Glomerular endothelial cell (primary cell): ENCODE measurements around the gene MBD6. TPM values are rescaled to one million over a fixed set of nuclear protein-coding genes. Genes with fewer than 3 reads are reported as not detected.

ENCODE experiments used
- DNase-seq: peaks from one replicate; pipeline ENCODE4 v3.0.0-alpha.2; 2011; ENCODE audit warnings: low read depth, low spot score; ENCODE audit errors: extremely low read depth
- total RNA-seq: library from RNA; depleted of rRNA; stranded (reverse); fragments of >200 nt; gene quantifications from 2 replicates; pipeline ENCODE4 v1.2.3, GENCODE V29; 2015

MBD6 gene, protein sequence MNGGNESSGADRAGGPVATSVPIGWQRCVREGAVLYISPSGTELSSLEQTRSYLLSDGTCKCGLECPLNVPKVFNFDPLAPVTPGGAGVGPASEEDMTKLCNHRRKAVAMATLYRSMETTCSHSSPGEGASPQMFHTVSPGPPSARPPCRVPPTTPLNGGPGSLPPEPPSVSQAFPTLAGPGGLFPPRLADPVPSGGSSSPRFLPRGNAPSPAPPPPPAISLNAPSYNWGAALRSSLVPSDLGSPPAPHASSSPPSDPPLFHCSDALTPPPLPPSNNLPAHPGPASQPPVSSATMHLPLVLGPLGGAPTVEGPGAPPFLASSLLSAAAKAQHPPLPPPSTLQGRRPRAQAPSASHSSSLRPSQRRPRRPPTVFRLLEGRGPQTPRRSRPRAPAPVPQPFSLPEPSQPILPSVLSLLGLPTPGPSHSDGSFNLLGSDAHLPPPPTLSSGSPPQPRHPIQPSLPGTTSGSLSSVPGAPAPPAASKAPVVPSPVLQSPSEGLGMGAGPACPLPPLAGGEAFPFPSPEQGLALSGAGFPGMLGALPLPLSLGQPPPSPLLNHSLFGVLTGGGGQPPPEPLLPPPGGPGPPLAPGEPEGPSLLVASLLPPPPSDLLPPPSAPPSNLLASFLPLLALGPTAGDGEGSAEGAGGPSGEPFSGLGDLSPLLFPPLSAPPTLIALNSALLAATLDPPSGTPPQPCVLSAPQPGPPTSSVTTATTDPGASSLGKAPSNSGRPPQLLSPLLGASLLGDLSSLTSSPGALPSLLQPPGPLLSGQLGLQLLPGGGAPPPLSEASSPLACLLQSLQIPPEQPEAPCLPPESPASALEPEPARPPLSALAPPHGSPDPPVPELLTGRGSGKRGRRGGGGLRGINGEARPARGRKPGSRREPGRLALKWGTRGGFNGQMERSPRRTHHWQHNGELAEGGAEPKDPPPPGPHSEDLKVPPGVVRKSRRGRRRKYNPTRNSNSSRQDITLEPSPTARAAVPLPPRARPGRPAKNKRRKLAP
- total RNA-seq, result 28.4 and 31.7 TPM in 2 replicates

DNA sequence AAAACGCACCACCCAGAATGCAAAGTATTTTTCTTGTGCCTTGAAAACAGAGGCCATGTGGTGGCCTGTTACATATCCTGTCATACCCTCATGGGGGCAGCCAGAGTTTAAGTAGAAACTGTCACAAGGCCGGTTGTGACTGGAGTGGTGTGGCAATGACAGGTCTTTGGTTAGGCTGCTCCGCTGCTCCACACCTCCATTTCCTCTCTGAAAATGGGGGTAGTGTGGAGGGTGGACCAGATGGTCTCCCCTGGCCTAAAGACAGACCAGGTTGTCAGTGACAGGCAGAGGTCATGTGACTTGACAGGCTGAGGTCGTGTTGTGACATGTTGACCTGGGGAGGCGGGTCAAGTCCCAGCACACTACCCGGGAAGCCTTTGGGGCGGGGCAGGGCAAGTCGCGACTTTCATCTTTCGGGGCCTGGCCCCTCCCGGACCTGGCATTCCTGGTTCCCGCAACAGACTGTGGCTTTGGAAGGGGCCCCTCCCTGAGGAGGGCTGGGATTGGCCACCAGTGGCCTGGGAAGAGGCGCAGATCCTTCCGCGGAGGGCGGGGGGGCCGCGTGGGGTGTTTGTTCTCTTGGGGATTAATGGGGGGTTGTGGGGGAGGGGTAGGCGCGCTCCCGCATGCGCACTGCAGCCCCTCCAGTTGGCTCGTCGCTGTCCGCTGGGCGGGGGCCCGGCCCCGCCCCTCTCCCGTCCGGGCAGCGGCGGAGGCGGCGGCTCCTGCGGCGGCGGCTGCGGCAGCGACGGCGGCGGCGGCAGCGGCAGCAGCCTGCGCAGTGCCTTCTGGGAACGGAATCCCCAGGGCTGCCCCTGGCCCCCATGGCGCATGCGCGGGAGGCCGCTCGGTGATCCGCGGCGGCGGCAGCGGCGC is at the start of gene MBD6:
TSS of gene MBD6 (plus strand) at position 814 of the 876 bp plus-strand sequence. CDS start 1,480 bp downstream, outside the sequence.
- DNase-seq, result no peak

DNA sequence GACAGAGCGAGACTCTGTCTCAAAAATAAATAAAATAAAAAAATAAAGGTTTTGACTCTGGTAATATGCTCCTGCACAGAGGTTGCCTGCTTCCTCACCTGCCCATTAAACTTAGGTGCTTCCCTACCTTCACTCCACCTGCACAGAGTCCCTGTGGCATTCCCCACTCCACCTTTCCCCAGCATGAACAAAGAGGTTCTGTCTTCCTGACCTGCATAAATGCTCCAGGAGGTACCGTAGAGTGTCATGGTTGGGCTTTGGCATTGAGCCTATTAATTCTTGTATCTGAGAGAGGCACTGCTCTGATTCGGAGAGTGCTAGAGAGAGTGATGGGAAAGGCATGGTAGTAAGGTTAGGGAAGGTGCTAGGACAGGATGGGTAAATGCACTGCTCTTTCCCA is 49.2 kb upstream of the MBD6 start:
- DNase-seq, result no peak

DNA sequence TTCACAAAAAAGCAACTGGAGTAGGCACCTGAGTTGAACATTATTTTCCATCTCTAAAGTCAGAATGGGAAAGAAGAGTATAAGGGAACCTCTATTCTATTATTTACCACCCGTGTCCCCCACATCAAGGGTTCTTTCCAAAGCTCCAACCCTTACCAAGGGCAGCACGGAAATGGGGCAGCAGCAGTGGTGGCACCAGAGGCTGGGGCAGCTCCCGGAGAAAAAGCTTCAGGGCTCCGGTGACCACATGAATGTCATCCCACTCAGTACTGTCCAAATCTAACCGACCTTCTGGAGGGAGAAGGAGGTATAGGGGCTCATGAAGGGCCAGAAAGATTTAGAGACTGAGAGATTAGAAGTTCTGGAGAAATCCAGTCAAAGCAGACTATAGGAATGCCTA is 48.7 kb upstream of the MBD6 start:
- DNase-seq, result no peak

DNA sequence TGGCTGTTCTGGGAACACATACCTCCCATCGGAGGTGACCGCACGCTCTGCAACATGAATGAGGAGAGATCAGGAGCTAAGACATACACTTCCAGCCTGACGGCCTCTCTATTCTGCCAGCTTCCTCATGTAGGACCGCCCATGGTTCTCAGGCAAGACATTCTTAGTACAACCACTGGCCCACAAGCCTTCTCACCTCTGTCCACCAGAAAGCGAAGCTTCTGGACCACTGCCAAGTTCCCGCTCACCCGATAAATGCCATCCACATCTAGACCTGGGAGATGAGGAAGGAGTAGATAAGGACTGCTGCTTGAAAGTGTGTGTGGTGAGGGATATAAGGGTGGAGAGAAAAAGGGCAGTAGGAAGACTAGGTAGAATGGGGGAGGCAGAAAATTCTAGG is 48.2 kb upstream of the MBD6 start:
- no peak for DNase-seq

DNA sequence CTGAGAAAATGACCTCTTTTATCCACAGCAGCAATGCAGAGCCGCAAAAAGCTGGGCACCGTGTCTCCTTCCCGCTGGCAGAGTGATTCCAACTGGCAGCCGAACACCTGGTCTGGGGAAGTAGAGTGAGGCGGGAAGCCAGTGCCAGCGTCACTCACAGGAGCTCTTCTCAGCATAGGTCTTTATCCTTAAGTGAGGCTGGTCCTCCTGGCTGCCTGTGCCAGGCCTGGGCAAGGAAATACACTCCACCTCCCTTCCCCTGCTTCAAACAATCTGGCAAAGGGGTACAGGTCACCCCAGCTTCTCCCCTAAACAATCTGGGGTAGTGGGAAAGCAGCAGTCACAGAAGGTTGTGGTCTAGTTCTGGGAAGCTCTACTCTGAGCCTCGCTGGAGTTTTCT is 47.8 kb upstream of the MBD6 start:
- DNase-seq, result no peak

DNA sequence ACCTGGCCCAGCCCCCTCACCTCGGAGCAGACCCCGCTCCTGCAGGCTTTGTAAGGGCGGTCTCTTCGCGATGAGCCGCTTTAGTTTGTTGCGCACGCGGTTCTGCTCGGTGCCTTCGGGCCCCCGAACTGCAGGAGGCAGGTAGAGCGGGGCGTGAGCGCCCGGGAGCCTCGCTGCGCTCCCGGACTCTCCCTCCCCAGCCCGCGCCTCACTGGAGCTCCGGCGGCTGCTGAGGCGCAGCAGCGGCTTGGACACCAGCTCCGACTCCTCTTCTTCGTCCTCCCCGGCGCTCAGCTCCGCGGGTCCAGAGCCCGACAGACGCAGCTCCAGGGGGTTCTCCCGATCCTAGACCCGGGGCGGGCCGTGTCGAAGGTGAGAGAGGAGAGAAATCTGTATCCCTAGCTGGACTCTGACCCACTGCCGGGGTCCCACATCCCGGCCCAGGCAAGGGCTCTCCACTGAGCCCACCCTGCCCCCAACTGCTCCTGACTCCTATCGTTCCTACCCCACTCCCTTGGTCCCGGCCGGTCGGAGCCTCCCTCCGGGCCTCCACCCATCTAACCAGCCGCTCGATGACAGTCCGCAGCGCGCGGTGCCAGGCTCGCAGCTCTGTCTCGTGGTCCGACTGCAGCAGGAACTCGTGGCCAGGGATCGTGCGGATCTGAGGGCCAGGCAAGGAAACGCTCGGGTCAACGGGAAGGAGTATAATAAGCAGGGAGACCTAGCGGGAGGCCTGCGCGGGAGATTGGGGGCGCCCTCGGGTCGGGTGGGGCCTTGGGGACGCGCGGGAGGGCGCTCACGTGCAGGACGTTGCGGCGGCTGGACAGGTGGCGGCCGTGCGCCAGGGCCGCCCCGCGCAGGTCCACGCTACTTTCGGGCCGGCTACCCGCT is 47.1 kb upstream of the MBD6 start:
- no peak for DNase-seq

DNA sequence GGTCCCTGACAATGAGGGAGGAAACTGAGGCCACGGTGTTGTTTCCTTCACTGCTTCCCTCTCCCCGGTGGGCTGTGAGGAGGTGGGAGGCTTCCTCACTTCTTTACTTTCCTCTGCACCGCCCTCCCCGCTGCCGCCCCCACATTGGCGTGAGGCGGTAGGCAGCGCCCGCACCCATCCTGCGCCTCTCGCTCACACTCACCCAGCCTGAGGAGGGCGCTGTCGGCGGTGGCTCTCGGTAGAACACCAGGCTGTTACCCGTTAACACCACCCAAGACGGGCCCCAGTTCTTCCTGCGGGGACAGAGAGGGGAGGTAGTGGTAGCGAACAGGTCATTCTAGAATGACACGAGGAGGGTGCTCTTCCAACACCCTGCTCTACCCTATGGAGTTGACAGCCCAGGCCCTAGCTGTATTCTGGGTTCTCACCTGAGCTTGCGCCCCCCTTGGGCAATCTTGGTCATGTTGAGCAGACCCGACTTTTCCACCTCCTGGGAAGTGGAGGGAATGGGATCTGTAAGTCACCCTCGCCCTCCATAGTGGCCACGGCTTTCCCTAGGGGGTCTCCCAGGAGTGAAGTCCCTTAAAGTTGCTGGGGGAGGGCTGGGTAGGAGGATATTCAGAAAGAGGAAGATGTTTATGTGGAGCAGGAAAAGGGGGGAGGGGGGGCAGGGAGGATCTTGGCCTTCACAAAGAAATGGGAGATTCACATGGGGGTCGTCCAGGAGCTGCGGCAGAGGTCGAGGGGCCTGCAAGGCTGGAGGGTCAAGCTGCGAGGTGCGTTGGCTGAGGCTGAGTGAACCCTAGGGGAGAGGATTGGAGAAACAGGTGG is 46.2 kb upstream of the MBD6 start:
- DNase-seq, result no peak

DNA sequence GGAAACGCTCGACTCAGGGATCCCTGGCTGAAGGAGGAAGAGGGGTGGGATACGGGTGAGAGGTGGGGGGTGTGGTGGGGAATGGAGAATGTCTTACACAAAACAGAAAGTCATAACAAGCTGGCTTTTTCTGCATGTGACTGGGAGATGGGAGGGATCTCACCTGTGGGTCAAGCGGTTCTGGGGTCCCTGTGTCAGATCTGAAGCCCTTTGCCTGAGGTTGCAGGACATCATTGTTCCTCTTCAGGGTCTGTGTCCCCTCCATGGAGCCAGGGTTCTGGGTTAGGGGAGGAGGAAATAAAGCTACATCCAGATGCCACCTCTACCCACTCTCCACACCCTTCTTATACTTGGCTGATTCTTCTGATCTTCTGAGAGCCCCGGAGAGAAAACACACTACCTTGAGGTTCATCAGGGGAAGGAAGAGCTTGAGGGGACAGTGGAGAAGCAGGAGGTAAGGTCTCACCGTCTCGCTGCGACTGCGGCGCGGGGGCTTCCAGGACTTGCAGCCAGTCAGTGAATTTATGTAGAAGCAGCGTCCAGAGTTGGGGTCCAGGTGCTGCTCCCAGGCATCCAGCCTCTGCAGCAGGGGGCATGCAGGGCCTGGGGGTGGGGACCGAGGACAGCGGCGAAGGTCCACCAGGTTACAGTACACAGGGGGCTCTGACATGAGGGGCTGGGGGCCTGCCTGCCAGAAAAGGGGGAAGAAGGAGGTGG is 45.5 kb upstream of the MBD6 start:
- no peak for DNase-seq

DNA sequence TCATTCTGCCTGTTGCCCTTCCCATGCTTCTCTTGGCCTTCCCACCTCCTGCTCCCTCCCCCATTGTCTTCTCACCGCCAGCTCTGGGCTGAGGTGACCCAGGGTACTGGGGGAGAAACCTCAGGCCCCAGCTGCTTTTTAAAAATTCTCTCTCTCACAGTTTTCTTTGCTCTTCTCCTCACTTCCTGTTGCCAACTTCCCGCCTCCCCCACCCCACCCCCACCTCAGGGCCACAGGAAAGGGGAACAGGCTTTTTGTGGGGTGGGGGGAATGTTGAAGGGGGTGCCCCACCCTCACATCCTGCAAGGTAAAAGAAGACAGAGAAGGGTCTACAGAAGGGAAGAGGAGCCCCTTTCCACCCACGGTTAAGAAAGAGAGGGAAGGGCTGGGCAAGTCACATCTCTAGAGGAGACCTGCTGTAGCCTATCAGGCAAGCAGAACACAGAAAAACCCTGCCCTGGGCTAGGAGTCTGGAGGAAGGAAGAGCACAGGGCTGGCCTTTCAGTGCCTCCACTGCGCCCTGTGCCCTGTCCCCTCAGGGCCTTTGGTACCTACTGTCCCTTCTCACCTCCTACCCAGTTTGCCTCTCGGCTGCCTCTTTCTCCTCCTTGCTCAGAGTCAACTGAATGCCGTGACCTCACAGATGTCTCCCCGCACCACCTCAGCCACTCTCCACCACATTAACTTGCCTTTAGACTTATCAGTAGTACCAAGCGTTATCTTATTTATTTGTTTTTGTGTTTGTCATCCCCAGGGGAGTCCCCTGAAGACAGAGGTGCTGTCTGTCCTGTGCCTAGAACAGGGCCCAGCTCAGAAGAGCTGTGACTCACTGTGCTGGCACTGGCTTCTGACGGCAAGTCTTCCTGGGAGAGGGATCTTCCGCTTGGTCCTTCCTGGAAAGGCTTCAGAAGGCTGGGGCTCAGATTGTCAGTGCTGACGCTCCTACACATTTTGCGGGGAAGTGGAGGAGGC is 44.6 kb upstream of the MBD6 start:
- no peak for DNase-seq

DNA sequence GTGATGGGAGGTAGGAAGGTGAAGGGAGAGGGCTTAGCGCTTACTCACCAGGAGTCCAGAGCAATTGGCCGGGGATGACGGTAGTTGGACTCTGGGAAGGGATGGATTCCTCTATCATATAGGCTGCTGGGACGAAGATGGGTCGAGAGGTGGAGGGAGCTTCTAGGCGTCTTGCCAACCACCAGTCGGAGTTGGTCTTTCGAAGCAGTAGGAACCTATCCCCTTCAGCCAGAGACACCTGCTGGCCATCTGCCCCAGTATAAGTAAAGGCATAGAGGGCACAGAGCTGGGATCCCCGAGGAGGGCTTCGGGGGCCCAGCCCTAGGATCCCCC is 43.6 kb upstream of the MBD6 start:
- DNase-seq, result no peak

DNA sequence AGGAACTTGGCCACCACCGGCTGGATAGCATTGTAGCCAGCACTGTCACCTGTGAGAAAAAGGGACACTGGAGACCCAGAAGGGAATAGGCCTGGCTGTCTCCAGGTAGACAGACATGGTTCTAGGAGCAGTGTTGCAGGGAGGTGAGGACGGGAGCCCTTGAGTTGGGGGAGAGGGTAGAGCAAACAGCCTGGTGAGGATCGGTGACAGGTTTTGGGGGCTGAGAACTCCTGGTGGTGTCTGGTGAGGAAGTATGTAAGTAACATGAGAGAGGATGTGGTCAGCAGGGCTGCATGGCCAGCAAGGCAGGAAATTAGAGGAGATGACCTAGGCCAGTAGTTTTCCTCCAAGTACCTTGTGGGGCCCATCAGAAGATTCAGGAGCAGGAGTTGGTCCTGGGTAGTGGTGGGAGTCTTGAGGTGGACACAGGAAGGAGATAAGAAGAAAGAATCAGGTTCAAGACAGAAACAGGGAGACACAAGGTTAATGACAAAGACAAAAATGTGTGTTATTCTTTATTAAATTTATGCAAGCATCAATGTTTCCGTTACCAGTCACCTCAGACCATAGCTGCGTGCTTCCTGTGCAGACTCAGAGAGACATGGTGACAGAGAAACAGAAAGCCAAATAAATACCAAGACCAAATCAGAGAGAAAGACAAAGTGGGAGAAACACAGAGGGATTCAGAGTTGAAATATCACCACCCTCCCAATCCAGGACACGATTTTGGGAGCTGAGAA is 43.1 kb upstream of the MBD6 start, which contains the start of gene ARHGAP9:
TSS of gene ARHGAP9 (minus strand) at position 491 of the 740 bp plus-strand sequence. CDS start at position 31, 460 bp downstream.
- DNase-seq, result no peak

DNA sequence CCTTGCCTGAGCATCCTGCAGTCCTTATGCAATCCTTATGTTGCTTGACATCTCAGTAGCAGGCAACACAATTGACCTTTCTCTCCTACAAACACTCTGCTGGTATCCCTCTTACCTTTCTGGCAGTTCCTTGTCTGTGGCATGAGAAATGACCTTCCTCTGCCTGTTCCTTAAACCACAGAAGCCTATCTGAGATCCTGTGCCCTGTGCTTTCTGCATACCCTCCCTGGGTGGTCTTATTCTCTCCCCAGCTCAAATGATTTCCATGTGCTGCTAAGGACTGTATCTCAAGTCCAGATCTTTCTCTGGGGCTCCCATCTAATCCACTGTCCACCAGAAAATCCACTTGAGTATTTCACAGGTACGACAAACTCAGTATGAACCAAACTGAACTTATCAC is 41.0 kb upstream of the MBD6 start:
- no peak for DNase-seq

DNA sequence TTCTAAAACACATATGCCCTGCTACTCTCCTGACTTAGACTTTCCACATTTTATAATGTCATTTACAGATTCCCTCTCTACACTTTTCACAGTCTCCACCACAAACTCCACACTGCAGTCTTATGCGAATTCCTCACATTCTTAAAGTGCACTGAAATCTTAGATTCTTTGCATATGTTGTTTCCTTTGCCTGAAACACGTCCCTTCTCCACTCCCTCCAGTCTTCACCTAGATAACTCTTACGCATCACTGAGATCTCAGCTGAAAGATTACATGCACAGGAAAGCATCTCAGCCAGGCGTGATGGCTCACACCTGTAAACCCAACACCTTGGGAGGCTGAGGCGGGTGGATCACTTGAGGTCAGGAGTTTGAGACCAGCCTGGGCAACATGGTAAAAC is 39.2 kb upstream of the MBD6 start:
- DNase-seq, result no peak

DNA sequence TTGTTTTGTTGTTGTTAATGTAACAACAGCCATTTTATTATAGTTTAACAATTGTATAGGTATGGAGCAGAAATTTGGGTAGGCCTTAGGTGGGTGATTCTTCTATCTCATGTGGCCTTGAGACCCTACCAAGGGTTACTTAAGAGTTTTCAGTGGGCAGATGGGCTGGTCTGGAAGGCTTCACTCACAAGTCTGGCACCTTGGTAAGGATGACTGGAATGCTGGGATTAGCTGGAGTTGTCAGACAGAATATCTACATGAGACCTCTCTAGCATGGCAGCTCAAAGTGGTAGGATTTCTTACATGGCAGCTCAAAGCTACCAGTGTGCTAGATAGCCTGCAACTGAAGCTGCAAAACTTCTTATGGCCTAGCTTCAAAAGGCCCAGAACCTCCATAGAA is 36.9 kb upstream of the MBD6 start:
- no peak for DNase-seq

DNA sequence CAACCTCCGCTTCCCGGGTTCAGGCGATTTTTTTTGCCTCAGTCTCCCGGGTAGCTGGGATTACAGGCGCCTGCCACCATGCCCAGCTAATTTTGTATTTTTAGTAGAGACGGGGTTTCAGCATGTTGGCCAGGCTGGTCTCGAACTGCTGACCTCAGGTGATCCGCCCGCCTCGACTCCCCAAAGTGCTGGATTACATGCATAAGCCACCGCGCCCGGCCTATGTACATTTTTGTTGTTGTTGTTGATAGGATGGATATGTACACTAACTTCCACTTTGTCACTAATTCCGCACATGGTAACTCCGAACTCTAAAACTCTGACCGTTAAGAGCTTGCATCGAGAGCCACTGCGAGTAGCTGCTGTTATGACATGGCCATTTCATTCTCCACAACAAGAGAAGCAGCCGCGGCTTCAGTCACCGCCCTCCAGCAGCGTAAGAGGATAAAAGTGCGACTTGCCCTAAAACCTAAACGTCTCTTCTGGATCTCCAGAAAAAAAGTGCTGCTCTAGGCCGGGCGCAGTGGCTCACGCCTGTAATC is 35.5 kb upstream of the MBD6 start:
- DNase-seq, result no peak
